GM10266 (cell line): Measurements from ENCODE around the gene CHTF18.

ENCODE experiments used
- DNase-seq: peaks from one replicate; pipeline ENCODE4 v3.0.0; 2012; ENCODE audit errors: extremely low spot score
- TF ChIP-seq, protein P1 (sequence below): IDR thresholded peaks from 2 replicates; pipeline ENCODE4 v1.5.1; 2012; ENCODE audit warnings: mild to moderate bottlenecking, low read depth; ENCODE audit not compliant: control insufficient read depth, insufficient read depth; ENCODE audit errors: missing control alignments

The CHTF18 gene

DNA sequence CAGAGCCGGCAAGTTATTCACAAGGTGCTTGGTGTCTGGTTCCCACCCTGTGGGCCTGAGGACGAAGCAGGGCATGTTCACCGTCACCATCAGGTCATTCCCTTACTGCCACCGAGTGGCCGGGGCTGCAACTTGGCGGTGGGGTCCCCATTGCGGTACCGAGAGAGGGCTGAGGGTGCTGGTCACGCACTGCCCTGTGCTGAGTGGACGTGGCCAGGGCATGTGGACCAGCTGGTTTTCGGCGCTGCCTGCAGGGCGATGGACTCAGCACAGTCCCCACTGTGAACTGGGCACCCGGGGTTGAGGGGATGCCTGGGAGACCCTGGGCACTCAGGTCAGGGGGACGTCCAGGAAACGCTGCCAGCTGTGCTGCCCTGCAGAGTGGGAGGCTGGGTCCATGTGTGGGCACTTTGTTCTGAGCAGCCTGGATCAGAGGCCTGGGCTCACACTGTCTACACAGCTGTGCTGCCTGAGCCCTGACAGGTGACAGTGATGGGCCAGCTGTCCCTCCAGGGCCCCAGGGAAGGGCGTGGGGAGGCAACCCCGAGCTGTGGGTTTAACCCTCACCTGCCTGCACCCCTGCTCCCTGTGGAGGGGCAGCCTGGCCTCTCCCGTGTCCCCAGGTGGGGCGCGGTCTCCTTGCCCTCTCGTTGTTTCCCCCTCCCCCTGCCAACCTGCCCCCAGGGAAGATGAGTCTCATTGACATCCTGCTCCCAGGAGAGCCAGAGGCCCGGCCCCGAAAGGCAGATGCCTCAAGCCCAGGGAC, 51.4 kb downstream of the CHTF18 start:
- no peak for DNase-seq

DNA sequence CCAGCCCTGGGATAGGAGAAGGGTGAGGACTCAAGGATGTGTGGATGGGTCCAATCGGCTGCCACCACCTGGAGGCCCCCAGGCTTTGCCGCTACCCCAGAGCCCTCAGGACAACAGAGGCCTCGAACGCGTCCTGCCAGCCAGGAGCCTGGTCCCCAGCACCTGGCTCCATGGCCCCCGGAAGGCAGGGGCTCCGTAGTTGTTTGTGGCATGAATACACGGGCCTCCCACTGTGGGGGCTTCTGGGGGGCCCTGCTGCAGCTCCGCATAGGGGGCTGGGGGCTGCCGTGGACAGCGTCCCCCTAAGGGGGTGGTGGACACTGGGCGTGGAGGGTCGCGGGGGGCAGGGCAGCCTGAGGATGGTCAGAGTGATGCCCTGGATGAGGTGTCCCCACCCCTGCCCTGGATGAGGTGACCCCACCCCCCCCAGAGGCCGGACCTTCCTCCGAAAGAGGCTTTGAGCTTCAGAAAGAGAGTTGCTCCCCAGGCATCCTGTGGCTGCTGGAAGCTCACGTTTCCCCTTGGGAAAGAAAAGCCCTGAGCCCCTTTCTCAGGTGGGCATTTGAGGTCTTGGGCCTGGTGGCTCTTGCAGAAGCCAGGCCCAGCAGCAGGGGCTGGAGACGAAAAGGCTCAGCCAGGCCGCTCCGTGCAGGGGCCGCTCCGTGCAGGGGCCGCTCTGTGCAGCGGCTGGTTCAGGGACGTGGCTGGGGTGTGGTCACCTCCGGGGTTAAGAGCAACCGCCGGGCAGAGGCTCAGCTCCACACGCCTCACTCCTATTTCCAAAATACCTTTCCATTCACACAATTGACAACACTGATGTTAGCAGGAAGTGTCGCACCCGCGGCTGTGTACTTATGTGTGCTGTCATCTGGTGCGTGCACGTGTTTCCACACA, 52.4 kb downstream of the CHTF18 start:
- TF ChIP-seq, protein P1, sequence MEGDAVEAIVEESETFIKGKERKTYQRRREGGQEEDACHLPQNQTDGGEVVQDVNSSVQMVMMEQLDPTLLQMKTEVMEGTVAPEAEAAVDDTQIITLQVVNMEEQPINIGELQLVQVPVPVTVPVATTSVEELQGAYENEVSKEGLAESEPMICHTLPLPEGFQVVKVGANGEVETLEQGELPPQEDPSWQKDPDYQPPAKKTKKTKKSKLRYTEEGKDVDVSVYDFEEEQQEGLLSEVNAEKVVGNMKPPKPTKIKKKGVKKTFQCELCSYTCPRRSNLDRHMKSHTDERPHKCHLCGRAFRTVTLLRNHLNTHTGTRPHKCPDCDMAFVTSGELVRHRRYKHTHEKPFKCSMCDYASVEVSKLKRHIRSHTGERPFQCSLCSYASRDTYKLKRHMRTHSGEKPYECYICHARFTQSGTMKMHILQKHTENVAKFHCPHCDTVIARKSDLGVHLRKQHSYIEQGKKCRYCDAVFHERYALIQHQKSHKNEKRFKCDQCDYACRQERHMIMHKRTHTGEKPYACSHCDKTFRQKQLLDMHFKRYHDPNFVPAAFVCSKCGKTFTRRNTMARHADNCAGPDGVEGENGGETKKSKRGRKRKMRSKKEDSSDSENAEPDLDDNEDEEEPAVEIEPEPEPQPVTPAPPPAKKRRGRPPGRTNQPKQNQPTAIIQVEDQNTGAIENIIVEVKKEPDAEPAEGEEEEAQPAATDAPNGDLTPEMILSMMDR = no peak
- no peak for DNase-seq

More for the DNA sequence above, 51.4 kb downstream of the CHTF18 start:
- TF ChIP-seq, protein P1 = no peak

DNA sequence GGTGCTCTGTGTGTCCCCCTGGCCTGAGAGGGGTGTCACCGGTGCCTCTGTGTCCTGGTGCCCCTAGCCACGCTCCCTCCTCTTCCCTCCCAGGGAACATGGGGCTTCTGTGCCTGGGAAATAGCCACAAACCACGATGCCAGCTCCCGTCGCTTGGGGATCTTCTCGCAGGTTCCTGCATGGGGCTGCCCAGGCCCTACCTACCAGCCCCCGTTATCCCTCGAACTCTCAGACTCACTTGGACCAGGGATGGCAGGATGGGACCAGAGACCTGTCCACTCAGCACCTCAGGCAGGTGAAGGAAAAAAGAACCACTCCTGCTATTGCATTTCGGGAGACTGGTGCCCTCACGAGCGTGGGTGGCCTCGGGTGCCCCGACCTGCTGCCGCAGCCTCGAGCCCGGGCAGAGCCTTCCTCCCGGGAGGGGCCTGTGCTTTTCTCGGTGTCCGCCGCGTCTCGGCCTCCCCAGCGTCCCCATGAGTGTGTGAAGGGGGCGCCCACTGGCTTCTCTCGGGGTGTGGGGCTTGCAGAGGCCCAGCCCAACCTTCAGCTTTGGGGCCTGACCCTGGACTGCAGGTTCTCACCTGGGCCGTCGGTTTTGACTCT, 53.1 kb downstream of the CHTF18 start:
- TF ChIP-seq, protein P1 = no peak
- DNase-seq = no peak

DNA sequence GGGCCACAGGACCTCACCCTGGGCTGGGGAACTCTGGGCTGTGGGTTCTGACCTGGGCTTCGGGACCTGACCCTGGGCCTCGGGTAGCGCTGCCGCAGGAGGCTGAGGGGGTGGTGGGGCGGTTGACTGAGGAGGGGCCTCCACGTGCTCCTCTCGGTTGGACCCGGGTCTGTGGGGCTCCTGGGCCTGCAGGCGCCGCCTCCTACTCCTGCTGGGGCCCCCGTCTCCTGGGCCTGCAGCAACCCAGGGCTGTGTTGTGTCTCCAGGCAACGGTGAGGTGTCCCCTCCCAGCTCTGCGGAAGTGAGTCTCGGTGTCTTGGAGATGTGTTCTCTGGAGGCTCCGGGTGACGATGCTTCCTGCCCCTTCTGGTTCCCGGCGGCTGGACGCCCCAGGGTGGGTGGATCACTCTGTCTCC, 53.6 kb downstream of the CHTF18 start:
- no peak for DNase-seq
- TF ChIP-seq, protein P1 = no peak

DNA sequence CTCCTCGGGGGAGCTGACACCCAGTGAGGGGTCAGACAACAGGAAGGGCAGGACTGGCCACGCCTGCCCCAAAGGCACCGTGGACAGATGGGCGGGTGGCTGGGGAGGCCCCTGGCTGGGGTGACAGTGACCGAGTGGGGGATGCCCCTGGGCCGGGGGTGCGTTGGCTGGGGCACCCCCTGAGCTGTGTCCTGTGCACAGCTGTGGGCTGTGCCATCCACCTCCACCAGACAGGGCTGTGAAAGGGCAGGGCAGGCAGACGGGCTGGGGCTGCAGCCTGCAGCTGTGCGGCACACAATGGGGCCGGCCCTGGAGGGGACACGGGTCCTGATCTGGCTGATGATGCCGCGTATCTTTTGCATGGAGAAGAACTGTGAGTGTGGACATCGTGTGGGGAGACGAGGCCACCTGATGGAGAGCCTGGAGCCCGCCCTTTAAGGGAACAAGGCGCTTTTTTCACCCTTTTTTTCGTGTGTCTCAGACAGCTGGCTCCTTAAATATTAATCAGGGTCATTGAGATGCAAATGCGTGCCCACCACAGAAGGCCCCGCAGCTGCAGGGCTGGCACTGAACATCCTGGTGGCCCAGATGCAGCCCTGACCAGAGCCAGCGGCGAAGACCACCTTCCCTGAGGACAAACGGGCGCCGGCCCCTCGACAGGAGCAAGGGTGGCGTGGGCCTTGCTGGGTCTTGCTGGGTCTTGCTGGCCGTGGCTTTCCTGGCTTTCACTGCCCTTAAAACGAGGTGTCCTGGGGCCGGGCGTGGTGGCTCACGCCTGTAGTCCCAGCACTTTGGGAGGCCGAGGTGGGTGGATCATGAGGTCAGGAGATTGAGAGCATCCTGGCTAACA, 54.5 kb downstream of the CHTF18 start:
- DNase-seq = no peak
- TF ChIP-seq, protein P1 = no peak

DNA sequence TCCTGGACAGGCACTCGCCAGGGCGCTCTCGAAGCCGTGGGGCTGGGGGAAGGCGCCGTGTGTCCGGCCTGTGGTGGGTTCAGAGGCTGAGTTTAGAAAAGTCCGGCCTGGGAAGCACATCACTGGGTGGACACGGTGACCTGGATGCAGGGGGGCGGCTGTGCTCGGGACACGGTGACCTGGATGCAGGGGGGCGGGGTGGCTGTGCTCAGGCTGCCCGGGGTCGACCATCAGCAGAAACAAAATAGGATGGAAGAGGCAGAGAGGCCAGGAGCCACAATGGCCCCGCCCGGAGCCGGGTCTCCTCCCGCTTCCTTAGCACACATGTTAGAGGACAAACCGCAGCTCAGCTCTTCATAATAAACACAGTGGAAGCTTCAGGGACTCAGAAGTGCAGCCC, 55.4 kb downstream of the CHTF18 start:
- TF ChIP-seq, protein P1 = no peak
- no peak for DNase-seq
